KBM-7 (cell line): ENCODE results near the gene PAQR7.
A peak's percentile ranks its signal among the peaks of the same experiment; 100 is the strongest.

Experiments
- DNase-seq: peaks from one replicate; pipeline ENCODE4 v3.0.0-alpha.2; 2015
- in situ Hi-C: fragments of 300-500 bp; cut with MboI; formaldehyde crosslinking; loops from 2 replicates; pipeline ENCODE4 v1.14.3; 2020; ENCODE audit warnings: low sequenced_read_pairs, low pct_unique_long_range_greater_than_20kb, mixed read lengths

The PAQR7 gene

GRCh38 chr1:25904943-25905679 lies 29.6 kb upstream of the PAQR7 start:
- DNase-seq: peak; percentile 80
- in situ Hi-C loops: no loop called here

- in situ Hi-C loops: no loop called here
- no peak for DNase-seq
Measured at GRCh38 chr1:25903986-25904385, 28.5 kb upstream of the PAQR7 start.

- no peak for DNase-seq
- in situ Hi-C loops: no loop called here
Measured at GRCh38 chr1:25902462-25902861, 27.0 kb upstream of the PAQR7 start.

- no peak for DNase-seq
- in situ Hi-C loops: no loop called here
Measured at GRCh38 chr1:25900219-25900618, 24.7 kb upstream of the PAQR7 start.

GRCh38 chr1:25899792-25900191 lies 24.3 kb upstream of the PAQR7 start:
- DNase-seq: no peak
- in situ Hi-C loops: loop anchor here (10.0 kb wide), 1 partner anchor 95 kb away; the partner anchor contains the start of gene PAFAH2

- DNase-seq: no peak
- in situ Hi-C loops: loop anchor here (10.0 kb wide), 1 partner anchor 96 kb away; the partner anchor contains the start of gene PAFAH2
Measured at GRCh38 chr1:25898223-25899015, 22.9 kb upstream of the PAQR7 start.

- DNase-seq: no peak
- in situ Hi-C loops: loop anchor here (10.0 kb wide), 1 partner anchor 97 kb away; the partner anchor contains the start of gene PAFAH2
Measured at GRCh38 chr1:25897754-25898153, 22.2 kb upstream of the PAQR7 start.

- no peak for DNase-seq
- in situ Hi-C loops: loop anchor here (10.0 kb wide), 1 partner anchor 99 kb away; the partner anchor contains the start of gene PAFAH2
Measured at GRCh38 chr1:25896266-25896665, 20.8 kb upstream of the PAQR7 start.

GRCh38 chr1:25895365-25895990 lies 20.0 kb upstream of the PAQR7 start:
- DNase-seq: peak; percentile 96
- in situ Hi-C loops: loop anchor here (10.0 kb wide), 1 partner anchor 99 kb away; the partner anchor contains the start of gene PAFAH2

- in situ Hi-C loops: loop anchor here (10.0 kb wide), 1 partner anchor 102 kb away; the partner anchor contains the start of gene PAFAH2
- DNase-seq: no peak
Measured at GRCh38 chr1:25893116-25893515, 17.6 kb upstream of the PAQR7 start.

GRCh38 chr1:25891606-25892005 lies 16.1 kb upstream of the PAQR7 start:
- DNase-seq: no peak
- in situ Hi-C loops: loop anchor here (10.0 kb wide), 1 partner anchor 103 kb away; the partner anchor contains the start of gene PAFAH2

- in situ Hi-C loops: loop anchor here (10.0 kb wide), 1 partner anchor 104 kb away; the partner anchor contains the start of gene PAFAH2
- DNase-seq: no peak
Measured at GRCh38 chr1:25890239-25891034, 14.9 kb upstream of the PAQR7 start.

- no peak for DNase-seq
- in situ Hi-C loops: no loop called here
Measured at GRCh38 chr1:25889470-25889869, 14.0 kb upstream of the PAQR7 start.

GRCh38 chr1:25888426-25888987 lies 13.0 kb upstream of the PAQR7 start:
- no peak for DNase-seq
- in situ Hi-C loops: no loop called here

- no peak for DNase-seq
- in situ Hi-C loops: no loop called here
Measured at GRCh38 chr1:25885602-25886001, 10.1 kb upstream of the PAQR7 start.

GRCh38 chr1:25881266-25881665 lies 5.8 kb upstream of the PAQR7 start:
- DNase-seq: no peak
- in situ Hi-C loops: no loop called here

GRCh38 chr1:25880518-25880917 lies 5.0 kb upstream of the PAQR7 start:
- DNase-seq: no peak
- in situ Hi-C loops: no loop called here

GRCh38 chr1:25879675-25880074 lies 4.2 kb upstream of the PAQR7 start:
- in situ Hi-C loops: no loop called here
- no peak for DNase-seq
